Heart right ventricle (tissue), 16 donors: Measurements from ENCODE around the gene GPR183. TPM values are rescaled to one million over a fixed set of nuclear protein-coding genes. Genes with fewer than 3 reads are reported as not detected.

ENCODE experiments used
- ATAC-seq, 8 donors: fragments of 200-7000 bp; cut with Tn5 transposase; one replicate each; pipeline ENCODE4 v1.9.1; 2020; ENCODE audit warnings: mild to moderate bottlenecking in 8 of 8, moderate library complexity in 8 of 8, moderate number of reproducible peaks in 1 of 8
- DNase-seq, 2 donors: peaks; one replicate each; pipeline ENCODE4 v3.0.0-alpha.2; 2020
- H3K27ac ChIP-seq, 10 donors: fragments of 200-600 bp; sonication (generic) in 2 of 10; one replicate each; pipeline versions ENCODE4 v1.5.0 to v1.8.0; 2020 to 2022; ENCODE audit warnings: mild to moderate bottlenecking in 3 of 10
- H3K27me3 ChIP-seq, 7 donors: fragments of 200-600 bp; one replicate each; pipeline ENCODE4 v1.8.0; 2021 to 2022; ENCODE audit warnings: mild to moderate bottlenecking in 2 of 7
- H3K36me3 ChIP-seq, 9 donors: fragments of 200-600 bp; sonication (generic) in 1 of 9; one replicate each; pipeline versions ENCODE4 v1.5.0 to v1.8.0; 2020 to 2022; ENCODE audit warnings: mild to moderate bottlenecking in 2 of 9
- H3K4me1 ChIP-seq, 9 donors: fragments of 200-600 bp; sonication (generic) in 1 of 9; one replicate each; pipeline versions ENCODE4 v1.5.0 to v1.8.0; 2020 to 2022; ENCODE audit warnings: mild to moderate bottlenecking in 4 of 9
- H3K4me3 ChIP-seq, 10 donors: fragments of 200-600 bp; sonication (generic) in 2 of 10; one replicate each; pipeline versions ENCODE4 v1.5.0 to v1.8.0; 2020 to 2022; ENCODE audit warnings: mild to moderate bottlenecking in 7 of 10, moderate library complexity in 2 of 10
- H3K9me3 ChIP-seq, 11 donors: fragments of 200-600 bp in 10 of 11; sonication (generic) in 2 of 11; one replicate each; pipeline versions ENCODE4 v1.5.0 to v1.8.0; 2013 to 2022; ENCODE audit warnings: mild to moderate bottlenecking in 2 of 11, control low read depth in 1 of 11, moderate library complexity in 1 of 11
- WGBS, 2 donors: extraction: QIAGEN DNeasy Blood & Tissue Kit; methylation state at CpG; one replicate each; pipeline ENCODE4 v1.1.7; 2013; ENCODE audit warnings: inconsistent platforms in 1 of 2; 5-methylcytosine and 5-hydroxymethylcytosine counted together
- intact Hi-C, 10 donors: fragments of 100-400 bp; cut with DNase I; formaldehyde crosslinking; loops; one replicate each; pipeline versions ENCODE4 v1.11.1 to v1.14.2; 2022
- polyA plus RNA-seq, 2 donors: library from polyadenylated mRNA; stranded (reverse); fragments of 200-250 nt; gene quantifications; one replicate each; pipeline ENCODE4 v1.2.3, GENCODE V29; 2013
- total RNA-seq, 10 donors: library from RNA; stranded (reverse); fragmentation: NEBNext Ultra II Directional in 3 of 10; extraction: Animal tissue kit (Norgen Biotek cat#: 25700) in 3 of 10; gene quantifications; one replicate each; pipeline versions ENCODE4 v1.2.1 to v1.2.4, GENCODE V29; 2021 to 2023
- TF ChIP-seq, protein P1 (sequence below), 9 donors: fragments of 200-600 bp; sonication (generic) in 2 of 9; IDR thresholded peaks; one replicate each; pipeline versions ENCODE4 v1.5.0 to v1.8.0; 2021 to 2022; ENCODE audit warnings: antibody characterized with exemption in 9 of 9, mild to moderate bottlenecking in 5 of 9, moderate library complexity in 1 of 9
- donor health status: Arrhythmogenic right ventricular cardiomyopathy.
- donor health status: ischemic (EF 13 %, LVEDD 7.1; RV severe dilation, severe dysfunction).
- donor health status: healthy with polysubstance abuse.
- donor health status: DM: no; HTN: yes; CAD: no.
- donor health status: DM: no; HTN: no; CAD: no.
- donor health status: ischemic (EF 25% LVEDD 6.9; RV normal size, moderate dysfunction).
- donor health status: ischemic (EF 25% LVEDD 5.7; RV mildly dilated, moderate dysfunction).
- donor health status: healthy.
- donor health status: DM: yes; HTN: yes; CAD: no.
- donor health status: Ischemic cardiomyopathy.
- donor health status: ischemic (EF 35%, LVEDD 5.7; RV mildly dilated, moderate dysfunction).
- donor health status: nonischemic (EF 11% LVEDD 7.7; RV severe dilation, severe dysfunction).
- donor health status: DM: yes; HTN: yes; CAD: no.
- donor health status: PGD.
- donor health status: ischemic (EF 29% LVEDD 5.4; RV normal size, mild dysfunction).
- donor health status: nonischemic (EF 23%, LVEDD 6.1; RV moderate dilation, normal function).

The GPR183 gene
- total and polyA plus RNA-seq, 12 donors, result 0.49 to 8.6 (median 2.0) TPM

DNA sequence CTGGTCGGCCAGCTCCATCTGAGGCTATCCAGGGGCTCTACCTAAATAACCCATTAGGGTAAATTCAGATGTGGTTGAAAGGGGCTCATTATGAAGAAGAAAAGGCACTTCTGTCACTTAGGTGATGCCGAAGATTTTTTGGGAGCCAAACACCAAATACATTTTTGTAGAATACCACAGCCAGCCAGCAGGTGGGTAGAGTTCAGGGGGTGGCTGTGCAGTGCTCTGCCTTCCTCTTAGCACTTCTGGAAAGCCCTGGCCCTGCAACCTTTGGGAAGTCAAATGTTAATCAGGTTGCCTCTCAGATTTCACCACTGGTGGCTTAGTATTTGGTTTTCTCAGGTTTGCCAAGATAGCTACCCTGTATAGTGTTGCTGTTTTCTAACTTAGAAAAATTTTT, 30.5 kb downstream of the GPR183 start:
- intact Hi-C loops, result loop anchor here in 1 of 10 donors (10.0 kb wide), 1 partner anchor 158 kb away; no protein-coding TSS in a partner anchor
- WGBS, 2 donors, result 91 to 95% methylated on average over 2 of the region's 2 CpGs

DNA sequence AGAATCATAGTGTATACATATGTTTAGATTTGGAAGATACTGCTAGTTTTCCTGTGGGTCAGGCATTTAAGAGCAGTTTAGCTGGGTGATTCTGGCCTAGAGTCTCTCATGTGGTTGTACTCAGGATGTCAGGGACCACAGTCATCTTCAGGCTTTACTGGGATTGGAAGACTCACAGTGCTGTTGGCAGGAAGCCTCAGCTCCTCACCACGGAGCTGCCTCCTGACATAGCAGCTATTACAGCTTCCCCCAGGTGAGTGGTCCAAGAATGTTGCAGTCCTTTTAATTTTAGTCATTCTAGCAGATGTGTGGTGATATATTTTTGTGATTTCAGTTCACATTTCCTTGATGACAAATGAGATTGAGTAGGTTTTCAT, 32.1 kb downstream of the GPR183 start:
- TF ChIP-seq, protein P1, sequence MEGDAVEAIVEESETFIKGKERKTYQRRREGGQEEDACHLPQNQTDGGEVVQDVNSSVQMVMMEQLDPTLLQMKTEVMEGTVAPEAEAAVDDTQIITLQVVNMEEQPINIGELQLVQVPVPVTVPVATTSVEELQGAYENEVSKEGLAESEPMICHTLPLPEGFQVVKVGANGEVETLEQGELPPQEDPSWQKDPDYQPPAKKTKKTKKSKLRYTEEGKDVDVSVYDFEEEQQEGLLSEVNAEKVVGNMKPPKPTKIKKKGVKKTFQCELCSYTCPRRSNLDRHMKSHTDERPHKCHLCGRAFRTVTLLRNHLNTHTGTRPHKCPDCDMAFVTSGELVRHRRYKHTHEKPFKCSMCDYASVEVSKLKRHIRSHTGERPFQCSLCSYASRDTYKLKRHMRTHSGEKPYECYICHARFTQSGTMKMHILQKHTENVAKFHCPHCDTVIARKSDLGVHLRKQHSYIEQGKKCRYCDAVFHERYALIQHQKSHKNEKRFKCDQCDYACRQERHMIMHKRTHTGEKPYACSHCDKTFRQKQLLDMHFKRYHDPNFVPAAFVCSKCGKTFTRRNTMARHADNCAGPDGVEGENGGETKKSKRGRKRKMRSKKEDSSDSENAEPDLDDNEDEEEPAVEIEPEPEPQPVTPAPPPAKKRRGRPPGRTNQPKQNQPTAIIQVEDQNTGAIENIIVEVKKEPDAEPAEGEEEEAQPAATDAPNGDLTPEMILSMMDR (IDR thresholded peaks at IDR 0.05), result no peak
- peaks cover 0 to 11% (median 2%) of the 10 kb centered on the region in 11 donors for H3K9me3 ChIP-seq
- peaks cover 0 to 19% (median 0%) of the 10 kb centered on the region in 9 donors for H3K36me3 ChIP-seq
- ATAC-seq, result peak in 5 of 8 donors; percentile 35 to 63 (median 49)
- H3K27me3 ChIP-seq, result no peaks in the 10 kb centered on the region
- H3K4me3 ChIP-seq, result no peak overlapping the region
- no peak for DNase-seq
- H3K4me1 ChIP-seq, result peaks cover 0 to 68% (median 0%) of the 10 kb centered on the region in 9 donors
- WGBS, 2 donors, result 3 to 13% methylated on average over 1 of the region's 1 CpG
- intact Hi-C loops, result loop anchor here in 1 of 10 donors (10.0 kb wide), 1 partner anchor 160 kb away; no protein-coding TSS in a partner anchor
- H3K27ac ChIP-seq, result peak overlapping the region in 1 of 10 donors; percentile 32

More for the DNA sequence above, 30.5 kb downstream of the GPR183 start:
- H3K27ac ChIP-seq, result no peak overlapping the region
- no peak for DNase-seq
- peaks cover 0 to 25% (median 0%) of the 10 kb centered on the region in 9 donors for H3K36me3 ChIP-seq
- no peak overlapping the region for H3K4me3 ChIP-seq
- no peak for ATAC-seq
- H3K9me3 ChIP-seq, result peaks cover 0 to 11% (median 2%) of the 10 kb centered on the region in 11 donors
- peaks cover 0 to 70% (median 5%) of the 10 kb centered on the region in 9 donors for H3K4me1 ChIP-seq
- TF ChIP-seq, protein P1 (IDR thresholded peaks at IDR 0.05), result no peak
- H3K27me3 ChIP-seq, result no peaks in the 10 kb centered on the region

DNA sequence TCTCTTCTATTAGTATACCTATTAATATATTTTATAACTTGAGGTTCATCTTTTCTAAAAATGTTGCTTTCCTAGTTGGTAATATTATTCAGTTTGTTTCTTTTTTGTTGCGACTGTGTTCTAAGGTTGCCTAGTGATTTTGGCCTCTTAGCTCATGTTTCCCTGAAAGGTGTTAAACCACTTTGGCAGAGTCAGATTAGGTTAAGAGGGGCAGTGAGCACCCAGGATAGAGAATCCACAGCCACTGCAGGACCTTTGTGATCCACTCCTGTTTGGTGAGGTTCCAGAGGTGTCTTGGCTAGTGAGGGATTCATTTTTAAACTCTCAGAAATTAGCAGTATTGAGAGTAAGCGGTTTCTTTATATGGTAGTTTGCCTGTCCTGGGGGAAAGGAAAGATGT, 34.1 kb downstream of the GPR183 start:
- Histone ChIP-seq H3K4me1 (peaks cover 0 to 59% (median 0%) of the 10 kb centered on the region in 9 donors), H3K4me3 (no peak overlapping the region), H3K36me3 (peaks cover 0 to 12% (median 0%) of the 10 kb centered on the region in 9 donors), H3K27ac (peak overlapping the region in 1 of 10 donors; percentile 86), H3K9me3 (peaks cover 0 to 11% (median 2%) of the 10 kb centered on the region in 11 donors), H3K27me3 (no peaks in the 10 kb centered on the region)
- intact Hi-C loops, result loop anchor here in 3 of 10 donors (5.0 to 10.0 kb wide), 2 partner anchors 162 to 164 kb away; no protein-coding TSS in a partner anchor
- TF ChIP-seq, protein P1 (IDR thresholded peaks at IDR 0.05), result no peak
- 80 to 84% methylated on average over 2 of the region's 2 CpGs for WGBS, 2 donors
- ATAC-seq, result peak in 4 of 8 donors; percentile 47 to 79 (median 62)
- no peak for DNase-seq

GRCh38 chr13:99272481-99272880, 34.7 kb downstream of the GPR183 start:
- Histone ChIP-seq H3K27me3 (no peaks in the 10 kb centered on the region), H3K36me3 (peaks cover 0 to 18% (median 0%) of the 10 kb centered on the region in 9 donors), H3K27ac (peak overlapping the region in 2 of 10 donors; percentile 29 to 86), H3K4me3 (no peak overlapping the region), H3K9me3 (peaks cover 0 to 11% (median 2%) of the 10 kb centered on the region in 11 donors), H3K4me1 (peaks cover 0 to 52% (median 0%) of the 10 kb centered on the region in 9 donors)
- WGBS, 2 donors, result 96 to 99% methylated on average over 2 of the region's 2 CpGs
- intact Hi-C loops, result loop anchor here in 3 of 10 donors (5.0 to 10.0 kb wide), 2 partner anchors 162 to 165 kb away; no protein-coding TSS in a partner anchor
- no peak for DNase-seq
- TF ChIP-seq, protein P1 (IDR thresholded peaks at IDR 0.05), result no peak
- no peak for ATAC-seq
